ENCODE results near the gene HSFX3.
"Not testable (repeated sequence)": the region's sequence is repeated elsewhere in the genome, so short reads cannot be mapped to it uniquely, and the experiment has no call there.

Gene HSFX3

GRCh38 chrX:149545545-149546543, 3.9 kb downstream of the HSFX3 start:
- DNase-seq (ENCODE audit: low spot score): not testable (repeated sequence)

- DNase-seq (ENCODE audit: low spot score): no peak
These were observed 8.1 kb downstream of the HSFX3 start for GRCh38 chrX:149541521-149542047.

- peak; percentile 96 for DNase-seq (ENCODE audit: low spot score)
These were observed 8.9 kb downstream of the HSFX3 start, which contains the start of gene EOLA1 for GRCh38 chrX:149540621-149541520. Gene EOLA1, plus strand, starts transcription at chrX:149541012. Its CDS starts 4,619 bp downstream, at chrX:149545631.

GRCh38 chrX:149540131-149540620, 9.5 kb downstream of the HSFX3 start:
- DNase-seq (ENCODE audit: low spot score): peak; percentile 77

GRCh38 chrX:149539283-149540130, 10.2 kb downstream of the HSFX3 start:
- DNase-seq (ENCODE audit: low spot score): peak; percentile 90

- not testable (repeated sequence) for DNase-seq (ENCODE audit: low spot score)
These were observed 12.2 kb downstream of the HSFX3 start for GRCh38 chrX:149537474-149537873.

GRCh38 chrX:149534926-149535602, 14.7 kb downstream of the HSFX3 start:
- DNase-seq (ENCODE audit: low spot score): not testable (repeated sequence)

GRCh38 chrX:149533999-149534398, 15.7 kb downstream of the HSFX3 start:
- not testable (repeated sequence) for DNase-seq (ENCODE audit: low spot score)

GRCh38 chrX:149532868-149533267, 16.9 kb downstream of the HSFX3 start:
- DNase-seq (ENCODE audit: low spot score): not testable (repeated sequence)

- DNase-seq (ENCODE audit: low spot score): peak; percentile 46
These were observed 18.1 kb downstream of the HSFX3 start for GRCh38 chrX:149531599-149531998.

GRCh38 chrX:149528381-149528780, 21.3 kb downstream of the HSFX3 start:
- no peak for DNase-seq (ENCODE audit: low spot score)

GRCh38 chrX:149527705-149528104, 22.0 kb downstream of the HSFX3 start:
- DNase-seq (ENCODE audit: low spot score): peak; percentile 71

GRCh38 chrX:149526318-149527033, 23.2 kb downstream of the HSFX3 start:
- not testable (repeated sequence) for DNase-seq (ENCODE audit: low spot score)

- not testable (repeated sequence) for DNase-seq (ENCODE audit: low spot score)
These were observed 23.8 kb downstream of the HSFX3 start for GRCh38 chrX:149525903-149526302.

- peak; percentile 66 for DNase-seq (ENCODE audit: low spot score)
These were observed 24.3 kb downstream of the HSFX3 start for GRCh38 chrX:149525389-149525788.

- DNase-seq (ENCODE audit: low spot score): no peak
These were observed 26.8 kb downstream of the HSFX3 start for GRCh38 chrX:149522916-149523315.

- no peak for DNase-seq (ENCODE audit: low spot score)
These were observed 28.3 kb downstream of the HSFX3 start for GRCh38 chrX:149521438-149521837.

- DNase-seq (ENCODE audit: low spot score): not testable (repeated sequence)
These were observed 29.0 kb downstream of the HSFX3 start for GRCh38 chrX:149520636-149521277.

GRCh38 chrX:149518236-149518635, 31.5 kb downstream of the HSFX3 start:
- DNase-seq (ENCODE audit: low spot score): no peak

Measured in NAMALWA (cell line).